HG02763 (cell line): ENCODE data around the gene UBL5.
"Not testable (repeated sequence)": the region's sequence is repeated elsewhere in the genome, so short reads cannot be mapped to it uniquely, and the experiment has no call there.

Source experiments
- ATAC-seq: cut with Tn5 transposase; IDR thresholded peaks from one replicate; pipeline ENCODE4 v1.9.1; 2021; ENCODE audit warnings: mild to moderate bottlenecking, moderate library complexity; ENCODE audit not compliant: unreplicated experiment

UBL5 gene

GRCh38 chr19:9827289-9828238 is at the start of gene UBL5:
UBL5 (plus strand) TSS chr19:9827918; CDS start chr19:9828338, 420 bp downstream.
- ATAC-seq = peak; percentile 91

GRCh38 chr19:9782338-9782737 is 45.4 kb upstream of the UBL5 start:
- ATAC-seq = no peak

GRCh38 chr19:9784163-9784496 is 43.6 kb upstream of the UBL5 start:
- not testable (repeated sequence) for ATAC-seq

GRCh38 chr19:9785367-9786331 is 42.1 kb upstream of the UBL5 start:
- ATAC-seq = peak; percentile 76

- ATAC-seq = no peak
Observed at GRCh38 chr19:9786342-9786741, 41.4 kb upstream of the UBL5 start.

- no peak for ATAC-seq
Observed at GRCh38 chr19:9786819-9787218, 40.9 kb upstream of the UBL5 start.

- not testable (repeated sequence) for ATAC-seq
Observed at GRCh38 chr19:9788604-9789003, 39.1 kb upstream of the UBL5 start.

GRCh38 chr19:9789066-9789465 is 38.7 kb upstream of the UBL5 start:
- no peak for ATAC-seq

GRCh38 chr19:9789579-9789978 is 38.1 kb upstream of the UBL5 start:
- ATAC-seq = not testable (repeated sequence)

- ATAC-seq = not testable (repeated sequence)
Observed at GRCh38 chr19:9791073-9791367, 36.7 kb upstream of the UBL5 start.

- peak; percentile 40 for ATAC-seq
Observed at GRCh38 chr19:9791552-9792205, 36.0 kb upstream of the UBL5 start.

- ATAC-seq = peak; percentile 35
Observed at GRCh38 chr19:9792206-9793070, 35.3 kb upstream of the UBL5 start.

GRCh38 chr19:9793071-9793591 is 34.6 kb upstream of the UBL5 start:
- no peak for ATAC-seq

GRCh38 chr19:9796113-9796773 is 31.5 kb upstream of the UBL5 start:
- no peak for ATAC-seq

GRCh38 chr19:9797871-9798270 is 29.8 kb upstream of the UBL5 start:
- no peak for ATAC-seq

GRCh38 chr19:9799162-9799561 is 28.6 kb upstream of the UBL5 start:
- no peak for ATAC-seq

- no peak for ATAC-seq
Observed at GRCh38 chr19:9801976-9802375, 25.7 kb upstream of the UBL5 start.

GRCh38 chr19:9806803-9807202 is 20.9 kb upstream of the UBL5 start:
- no peak for ATAC-seq
